IPS-18c (cell line): ENCODE results near the gene IQSEC1.

Experiments
- H3K4me3 ChIP-seq: 2 replicates; pipeline ENCODE4 v1.7.0; 2013; ENCODE audit warnings: low read depth, mild to moderate bottlenecking, low read length, moderate library complexity; ENCODE audit not compliant: insufficient read depth
- H3K9me3 ChIP-seq: one replicate; pipeline ENCODE4 v1.6.1; 2013; ENCODE audit warnings: mild to moderate bottlenecking, low read length, moderate library complexity; ENCODE audit not compliant: control insufficient read depth, insufficient read depth

IQSEC1 gene

DNA sequence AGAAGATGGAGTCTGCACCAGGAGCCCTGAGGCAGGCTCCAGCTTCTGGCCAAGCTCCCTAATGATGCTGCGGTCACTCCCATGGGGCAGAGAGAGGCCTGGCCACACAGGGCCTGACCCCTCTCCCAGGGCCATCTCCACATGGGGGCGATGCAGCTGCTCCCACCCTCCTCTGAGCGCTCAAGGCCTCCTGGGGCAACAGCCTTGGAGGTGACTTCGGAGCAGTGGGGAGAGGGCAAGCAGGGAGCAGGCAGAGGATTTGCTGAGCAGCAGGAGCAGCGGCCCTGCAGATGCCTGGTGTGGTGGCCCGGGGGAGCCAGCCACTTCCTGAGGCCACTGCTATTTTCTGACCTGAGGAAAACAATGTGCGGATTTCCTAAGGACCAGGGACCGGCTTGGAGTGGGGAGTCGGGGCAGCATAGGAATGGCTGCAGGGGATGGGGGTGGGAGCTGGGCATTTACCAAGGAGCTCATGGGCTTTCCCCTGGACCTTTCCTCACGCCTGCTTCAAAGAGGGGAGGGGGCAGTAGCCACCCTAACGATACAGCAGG lies 150.3 kb downstream of the IQSEC1 start:
- H3K9me3 ChIP-seq: no peaks in the 10 kb centered on the region
- no peak overlapping the region for H3K4me3 ChIP-seq

DNA sequence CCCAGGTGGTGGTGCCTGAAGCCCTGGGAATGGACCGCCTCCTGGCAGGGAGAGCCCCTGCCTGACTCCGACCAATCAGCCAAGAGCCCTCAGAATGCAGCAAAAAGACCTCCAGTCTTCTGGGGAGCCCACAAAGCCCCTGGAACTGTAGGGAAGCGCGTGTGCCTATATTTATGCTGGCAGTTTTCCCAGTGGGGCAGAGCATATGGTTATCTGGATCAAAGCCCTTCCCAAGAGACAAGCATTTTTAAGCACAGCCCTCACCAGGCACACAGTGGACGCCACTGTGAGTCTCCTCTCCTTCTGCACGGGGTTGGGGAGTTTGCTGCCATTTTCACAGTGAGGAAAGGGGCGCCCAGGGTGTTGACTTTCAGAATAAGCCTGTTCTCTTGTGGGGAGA lies 150.9 kb downstream of the IQSEC1 start:
- no peak overlapping the region for H3K4me3 ChIP-seq
- H3K9me3 ChIP-seq: no peaks in the 10 kb centered on the region

DNA sequence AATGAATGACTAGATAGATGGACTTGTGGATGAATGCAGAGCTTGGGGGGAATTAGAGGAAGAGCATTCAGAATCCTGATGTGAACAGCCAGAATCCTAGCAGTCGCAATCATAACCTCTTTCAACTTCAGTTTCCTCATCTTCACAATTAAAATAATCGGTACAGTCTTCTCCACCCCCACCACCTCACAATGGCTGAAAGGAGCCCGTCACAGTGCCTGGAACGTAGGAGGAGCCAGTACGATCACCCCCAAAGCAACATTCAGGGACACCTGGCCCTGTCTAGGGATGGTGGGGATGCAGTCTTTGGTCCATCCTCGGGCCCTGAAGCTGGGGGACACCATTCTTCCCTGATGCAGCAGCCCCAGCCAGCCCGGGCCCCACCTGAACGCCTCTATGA lies 151.5 kb downstream of the IQSEC1 start:
- Histone ChIP-seq H3K4me3 (no peak overlapping the region), H3K9me3 (no peaks in the 10 kb centered on the region)

DNA sequence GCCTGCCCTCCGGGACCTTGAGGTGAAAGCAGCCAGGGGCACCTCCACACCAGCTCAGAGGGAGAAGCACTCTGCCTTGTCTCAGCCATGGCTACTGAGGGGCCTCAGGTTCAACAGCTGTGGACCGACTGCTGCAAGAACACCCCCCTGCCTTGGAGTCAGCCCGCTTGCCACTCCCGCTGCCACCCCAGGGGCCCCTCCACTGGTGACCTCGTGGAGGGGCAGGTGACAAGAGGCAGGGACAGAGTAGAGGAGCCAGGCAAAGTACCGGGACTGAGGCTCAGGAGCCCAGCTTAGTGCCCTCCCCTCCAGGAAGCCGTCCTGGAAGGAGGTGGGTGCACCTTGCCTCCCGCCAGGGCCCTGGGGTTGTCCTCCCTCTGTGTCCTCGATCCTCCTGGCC lies 152.3 kb downstream of the IQSEC1 start:
- no peak overlapping the region for H3K4me3 ChIP-seq
- no peaks in the 10 kb centered on the region for H3K9me3 ChIP-seq

DNA sequence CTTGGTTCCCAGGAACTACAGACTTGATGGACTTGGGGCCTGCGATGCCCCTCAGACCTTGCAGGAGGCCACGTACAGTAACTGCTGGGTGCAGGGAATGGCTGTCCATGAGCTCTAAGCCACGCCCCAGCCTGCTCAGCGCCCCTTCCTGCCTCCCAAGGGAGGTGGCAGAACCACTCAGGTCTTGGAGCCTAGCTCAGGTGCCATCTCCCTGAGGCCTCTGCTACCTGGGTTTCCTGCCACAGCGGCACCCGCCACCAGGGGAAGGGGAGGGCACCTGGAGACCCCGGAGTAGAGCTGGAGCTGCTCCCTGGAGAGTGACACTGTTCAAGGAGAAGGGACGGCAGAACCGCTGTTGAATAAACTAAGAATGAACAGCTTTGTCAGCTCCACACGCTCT lies 154.0 kb downstream of the IQSEC1 start:
- Histone ChIP-seq H3K4me3 (no peak overlapping the region), H3K9me3 (no peaks in the 10 kb centered on the region)

DNA sequence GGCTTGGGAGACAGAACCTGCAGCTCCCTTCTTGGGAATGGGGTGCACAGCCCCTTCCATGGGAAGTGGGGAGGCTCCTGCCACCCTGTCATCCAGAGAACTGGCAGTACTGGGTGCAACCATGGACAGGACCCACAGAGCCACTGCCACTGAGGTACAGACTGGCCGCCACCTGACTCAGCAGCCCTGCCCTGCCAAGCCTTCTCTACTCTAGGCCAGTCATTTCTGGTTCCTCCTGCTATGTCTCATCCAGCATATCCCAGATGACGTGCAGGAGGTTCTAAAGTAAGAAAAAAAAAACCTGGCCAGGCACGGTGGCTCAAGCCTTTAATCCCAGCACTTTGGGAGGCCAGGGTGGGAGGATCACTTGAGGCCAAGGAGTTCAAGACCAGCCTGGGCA lies 155.0 kb downstream of the IQSEC1 start:
- no peaks in the 10 kb centered on the region for H3K9me3 ChIP-seq
- no peak overlapping the region for H3K4me3 ChIP-seq

DNA sequence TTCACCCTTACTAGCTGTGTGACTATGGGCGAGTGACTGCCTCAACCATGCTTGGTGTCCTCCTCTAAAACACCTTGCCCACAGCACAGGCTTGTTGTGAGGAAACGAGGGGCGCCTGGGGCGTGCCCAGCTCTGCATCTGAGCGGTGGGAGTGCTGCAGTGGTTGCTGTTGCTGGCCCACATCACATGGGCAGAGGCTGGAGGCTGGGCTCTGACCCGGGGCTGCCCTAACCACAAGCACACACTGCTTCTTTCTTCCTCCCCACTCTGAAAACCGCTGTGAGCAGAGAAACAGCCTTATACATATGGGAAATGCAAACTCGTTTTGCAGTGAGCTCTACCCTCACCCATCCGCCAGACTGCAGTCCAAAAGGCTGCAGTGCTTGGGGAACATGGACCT lies 157.1 kb downstream of the IQSEC1 start:
- Histone ChIP-seq H3K9me3 (no peaks in the 10 kb centered on the region), H3K4me3 (no peak overlapping the region)

DNA sequence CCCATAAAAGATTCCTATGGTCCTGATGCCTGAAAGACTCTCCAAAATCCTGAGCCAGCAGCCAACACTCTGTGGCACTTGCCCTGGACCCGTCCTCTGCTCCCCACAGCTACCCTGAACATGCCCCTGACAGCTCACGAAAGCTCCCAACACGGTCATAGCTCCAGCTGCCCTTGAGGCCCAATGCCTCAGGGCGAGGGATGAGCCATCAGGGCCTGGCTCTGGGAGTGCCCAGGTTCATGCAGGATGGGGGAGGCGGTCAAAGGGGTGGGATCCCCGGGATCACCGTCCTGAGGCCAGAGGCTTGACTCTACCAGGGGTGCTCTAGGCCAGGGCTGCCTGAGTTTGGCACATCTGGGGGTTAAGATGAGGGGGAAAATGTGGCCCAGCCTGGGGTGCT lies 159.1 kb downstream of the IQSEC1 start:
- H3K4me3 ChIP-seq: no peak overlapping the region
- peaks cover 2% of the 10 kb centered on the region for H3K9me3 ChIP-seq

DNA sequence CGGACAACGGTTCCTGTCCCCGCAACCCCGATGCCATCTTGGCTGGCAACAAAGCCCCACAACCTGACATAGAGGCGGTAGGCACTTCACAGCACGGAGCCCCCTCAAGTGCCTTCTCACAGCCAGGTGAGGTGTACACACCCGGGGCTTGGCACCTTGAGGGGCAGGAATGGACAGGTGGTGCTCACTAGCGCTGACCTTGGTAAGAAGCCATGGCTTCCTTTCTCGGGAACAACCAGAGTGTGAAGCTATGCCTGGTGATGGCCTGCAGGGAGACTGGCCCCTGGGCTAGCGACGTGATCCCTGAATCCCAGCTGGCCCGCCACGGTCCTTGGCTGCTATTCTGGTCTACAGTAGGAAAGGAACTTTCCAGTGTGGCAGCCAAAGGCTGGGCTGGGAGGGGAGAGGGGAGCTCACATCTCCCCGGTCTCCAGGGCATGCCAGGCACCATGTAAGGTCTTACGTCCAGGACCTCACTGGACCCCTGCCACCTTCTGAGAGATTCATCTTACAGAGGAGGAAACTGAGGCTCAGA lies 161.3 kb downstream of the IQSEC1 start:
- H3K9me3 ChIP-seq: peaks cover 2% of the 10 kb centered on the region
- no peak overlapping the region for H3K4me3 ChIP-seq

DNA sequence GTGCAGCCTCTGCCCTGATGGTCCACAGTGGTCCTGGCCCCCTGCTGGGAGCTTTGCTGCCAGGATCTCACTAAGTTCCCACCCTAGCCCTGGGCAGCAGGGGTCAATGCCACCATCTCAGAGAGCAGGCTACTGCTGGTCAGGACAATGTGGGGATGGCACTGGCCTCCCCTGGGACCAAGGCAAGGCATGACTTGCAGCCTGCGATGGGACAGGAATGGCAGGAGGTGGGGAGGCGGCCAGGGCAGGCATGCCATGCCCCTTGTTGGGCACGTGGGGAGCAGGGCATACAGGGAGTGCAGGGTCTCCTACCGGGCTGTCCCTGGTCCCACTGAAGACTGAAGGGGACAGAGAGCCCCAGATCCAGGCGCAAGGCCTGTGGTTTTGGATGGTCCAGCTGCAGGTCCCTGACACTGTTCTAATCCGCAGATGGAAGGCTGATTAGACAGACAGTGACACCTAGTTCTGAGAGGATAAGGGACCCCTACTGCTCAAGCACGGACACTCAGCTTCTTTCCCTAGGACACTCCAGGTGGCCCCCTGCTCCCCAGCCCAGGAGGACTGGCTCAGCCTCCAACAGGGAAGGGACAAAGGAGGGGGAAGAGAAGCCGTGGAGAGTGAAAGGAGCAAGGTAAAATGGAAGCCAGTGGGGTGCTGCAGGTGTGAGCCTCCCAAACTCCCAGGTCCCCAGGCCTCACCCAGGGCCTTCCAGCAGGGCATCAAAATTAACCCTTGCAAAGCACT lies 162.7 kb downstream of the IQSEC1 start:
- H3K4me3 ChIP-seq: no peak overlapping the region
- peaks cover 4% of the 10 kb centered on the region for H3K9me3 ChIP-seq

DNA sequence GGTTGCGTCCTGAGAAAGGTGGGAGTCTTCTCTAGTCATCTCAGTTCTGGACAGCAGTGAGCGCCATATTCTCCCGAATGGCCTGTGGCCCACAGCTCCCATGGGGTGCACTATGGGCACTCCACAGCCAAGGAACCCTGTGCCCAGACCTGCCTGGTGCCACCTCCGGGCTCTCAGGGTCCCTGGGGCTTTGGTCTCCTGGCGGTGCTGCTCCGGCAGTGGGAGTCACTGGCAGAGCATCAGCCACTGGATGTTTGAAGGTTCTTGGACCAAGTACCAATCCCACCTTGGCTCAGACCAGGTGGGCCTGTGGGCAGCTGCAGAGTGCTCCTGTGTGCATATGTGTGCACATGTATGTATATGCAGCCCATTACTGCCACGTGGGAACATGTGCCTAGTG lies 163.5 kb downstream of the IQSEC1 start:
- Histone ChIP-seq H3K9me3 (peaks cover 4% of the 10 kb centered on the region), H3K4me3 (no peak overlapping the region)

DNA sequence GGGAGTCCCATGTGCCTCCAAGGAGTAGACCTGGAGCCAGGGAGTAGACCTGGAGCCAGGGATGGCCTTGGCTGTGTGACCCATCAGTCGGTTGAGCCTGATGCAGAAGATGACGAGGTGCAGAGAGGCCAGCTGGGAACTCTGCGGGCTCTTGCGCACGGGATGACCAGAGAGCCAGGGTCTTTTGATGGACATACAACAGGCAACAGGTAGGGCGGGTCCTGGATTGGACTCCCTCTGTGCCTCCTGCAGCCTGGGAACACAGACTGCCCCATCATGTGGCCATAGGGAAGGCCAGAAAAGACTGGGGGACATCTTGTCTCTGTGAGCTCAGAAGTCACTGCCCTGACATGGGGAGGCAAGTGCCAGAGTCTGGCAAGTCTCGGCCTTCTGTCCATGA lies 164.4 kb downstream of the IQSEC1 start:
- Histone ChIP-seq H3K9me3 (peaks cover 4% of the 10 kb centered on the region), H3K4me3 (no peak overlapping the region)

DNA sequence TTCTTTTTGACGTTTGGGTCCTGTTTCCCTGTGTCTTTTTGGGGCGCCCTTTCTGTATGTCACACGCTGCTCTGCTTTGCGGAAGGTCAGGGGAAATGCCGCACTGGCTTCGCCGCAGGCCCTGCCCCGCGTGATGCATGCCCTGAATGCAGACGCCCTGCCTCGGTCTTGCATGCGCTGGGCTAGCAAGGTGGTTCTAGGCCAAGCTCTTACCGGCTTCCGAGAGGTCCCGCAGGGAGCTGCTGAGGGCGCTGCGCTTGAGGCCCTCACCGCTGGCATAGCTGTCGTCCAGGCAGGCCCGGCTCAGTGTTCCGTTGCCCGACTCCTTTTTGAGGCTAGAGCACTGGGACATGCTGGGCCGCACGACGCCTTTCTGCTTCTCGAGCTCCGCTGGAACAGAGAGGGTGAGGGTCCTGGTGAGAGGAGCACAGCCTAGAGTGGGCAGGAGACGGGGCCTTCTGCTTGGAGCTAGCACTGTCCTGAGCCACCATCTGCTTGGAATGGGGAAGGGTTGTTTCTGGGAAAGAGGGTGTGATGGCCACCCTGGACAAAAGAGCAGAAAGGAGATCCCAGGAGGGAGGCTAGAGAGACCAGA lies 165.0 kb downstream of the IQSEC1 start:
- Histone ChIP-seq H3K4me3 (no peak overlapping the region), H3K9me3 (peaks cover 4% of the 10 kb centered on the region)

DNA sequence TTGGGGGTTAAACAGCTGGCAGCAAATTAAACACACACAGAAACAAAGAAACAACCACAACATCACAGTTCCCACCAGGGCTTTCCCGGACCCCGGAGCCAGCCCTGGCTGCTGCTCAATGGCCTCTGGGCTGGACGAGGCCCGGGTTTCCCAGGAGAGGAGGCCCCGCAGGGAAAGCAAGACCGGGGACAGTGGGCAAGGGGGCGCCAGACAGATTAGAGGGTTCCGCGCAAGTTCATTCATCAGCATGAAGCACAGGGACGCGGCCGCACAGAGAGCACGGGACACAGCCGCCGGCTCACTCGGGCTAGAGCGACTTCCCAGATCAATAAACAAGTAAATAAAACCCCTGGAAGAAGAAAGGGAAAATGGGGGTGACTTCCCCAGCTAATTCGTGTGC lies 165.5 kb downstream of the IQSEC1 start:
- Histone ChIP-seq H3K4me3 (no peak overlapping the region), H3K9me3 (peaks cover 4% of the 10 kb centered on the region)

DNA sequence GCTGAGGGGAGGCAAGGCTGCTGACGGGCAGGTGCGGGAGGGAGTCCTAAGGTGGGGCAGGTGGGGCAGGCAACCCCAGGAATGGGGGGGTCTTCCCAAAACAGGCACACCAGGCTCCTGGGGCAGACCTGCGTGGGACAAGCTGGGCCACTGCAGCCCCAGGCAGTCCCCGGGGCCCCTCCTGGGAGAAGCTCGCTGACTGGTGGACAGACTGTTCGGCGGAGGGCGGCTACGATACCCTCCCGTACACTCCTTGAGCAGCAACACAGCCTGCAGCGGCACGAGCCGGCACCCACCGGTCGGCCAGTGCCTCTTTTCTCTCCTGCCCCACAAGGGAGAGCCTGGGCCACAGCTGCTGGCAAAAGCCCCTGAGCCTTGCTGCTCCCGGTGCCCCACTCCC lies 165.9 kb downstream of the IQSEC1 start:
- Histone ChIP-seq H3K9me3 (peaks cover 4% of the 10 kb centered on the region), H3K4me3 (no peak overlapping the region)

DNA sequence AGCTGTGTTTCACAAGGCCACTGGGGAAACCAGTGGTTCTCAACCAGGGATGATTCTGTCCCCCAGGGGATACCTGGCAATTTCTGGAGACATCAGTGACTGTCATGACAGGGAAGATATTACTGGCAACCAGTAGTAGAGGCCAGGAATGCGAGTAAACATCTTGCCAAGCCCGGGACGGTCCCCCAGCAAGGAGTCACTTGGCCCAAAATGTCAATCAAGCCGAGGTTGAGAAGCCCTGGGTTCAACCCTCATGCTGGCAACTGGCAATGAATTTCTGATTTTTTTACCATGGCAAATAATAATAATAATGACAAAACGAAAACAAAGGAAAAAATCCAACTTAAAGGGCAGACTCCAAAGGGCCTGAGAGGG lies 166.3 kb downstream of the IQSEC1 start:
- Histone ChIP-seq H3K4me3 (no peak overlapping the region), H3K9me3 (peaks cover 4% of the 10 kb centered on the region)

DNA sequence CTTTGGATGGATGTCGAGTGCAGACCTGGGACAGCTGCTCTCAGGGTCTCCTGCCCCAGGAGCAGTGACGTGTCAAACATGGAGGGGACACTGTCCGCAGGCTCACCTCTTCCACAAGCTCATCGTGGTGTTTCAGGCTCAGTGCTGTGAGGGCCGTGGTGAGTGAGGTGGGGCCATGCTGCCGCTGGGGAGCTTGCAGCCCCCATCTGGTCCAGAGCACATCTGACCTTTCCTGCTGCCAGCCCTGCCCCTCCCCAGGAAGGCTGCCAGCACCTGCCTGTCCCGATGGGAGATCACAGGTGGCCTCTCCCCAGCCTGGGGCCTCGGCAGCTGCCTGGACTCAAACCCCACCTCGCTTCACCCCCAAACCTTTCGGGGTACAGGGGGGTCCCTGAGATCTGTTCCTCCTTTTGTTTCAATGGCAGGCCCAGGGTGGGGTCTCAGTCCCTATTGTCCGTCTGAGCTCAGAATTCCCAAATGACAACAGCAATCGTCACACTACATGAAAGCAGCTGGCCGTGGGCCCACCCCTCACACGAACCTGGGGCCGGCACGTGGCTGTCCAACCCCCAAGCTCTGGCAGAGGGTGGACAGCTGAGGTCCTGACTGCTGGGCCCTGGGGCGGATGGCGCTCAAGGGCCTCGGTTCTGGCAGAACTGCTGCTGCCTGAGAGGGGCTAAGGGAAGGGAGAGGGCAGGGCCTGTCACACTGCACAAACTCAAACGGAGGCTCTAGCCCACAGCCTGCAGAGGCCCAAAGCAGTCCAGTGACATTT lies 166.9 kb downstream of the IQSEC1 start:
- H3K4me3 ChIP-seq: no peak overlapping the region
- peaks cover 4% of the 10 kb centered on the region for H3K9me3 ChIP-seq
